GM18505 (cell line): ENCODE results near the gene IQGAP1.
"Not testable (repeated sequence)": the region's sequence is repeated elsewhere in the genome, so short reads cannot be mapped to it uniquely, and the experiment has no call there.

Experiments used
- ATAC-seq: cut with Tn5 transposase; IDR thresholded peaks from one replicate; pipeline ENCODE4 v1.9.1; 2021; ENCODE audit not compliant: unreplicated experiment
- POLR2A ChIP-seq: IDR thresholded peaks from 4 replicates; pipeline ENCODE4 v1.6.1; 2011; ENCODE audit warnings: borderline replicate concordance; ENCODE audit not compliant: insufficient read depth, insufficient read length; ENCODE audit errors: extremely low read depth

IQGAP1 gene

DNA sequence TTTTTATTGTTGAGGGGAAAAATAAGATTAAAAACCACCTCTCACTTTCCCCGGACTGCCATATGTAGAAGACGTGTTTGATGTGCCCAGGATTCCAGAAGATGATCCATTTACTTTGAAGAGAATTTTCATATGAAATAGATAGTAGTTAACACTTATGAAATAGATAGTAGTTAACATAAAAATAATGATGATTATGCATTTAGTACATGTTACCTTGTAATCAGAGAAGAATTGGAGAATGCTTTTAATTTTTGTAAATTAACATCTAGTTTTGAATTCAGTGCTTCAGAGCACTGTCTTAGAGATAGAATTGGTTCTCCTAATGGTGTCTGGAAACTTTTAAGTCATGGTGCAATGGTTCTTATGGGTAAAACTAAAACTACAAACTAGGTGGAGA lies 95.6 kb downstream of the IQGAP1 start:
- no peak for ATAC-seq
- no peak for TF ChIP-seq POLR2A

DNA sequence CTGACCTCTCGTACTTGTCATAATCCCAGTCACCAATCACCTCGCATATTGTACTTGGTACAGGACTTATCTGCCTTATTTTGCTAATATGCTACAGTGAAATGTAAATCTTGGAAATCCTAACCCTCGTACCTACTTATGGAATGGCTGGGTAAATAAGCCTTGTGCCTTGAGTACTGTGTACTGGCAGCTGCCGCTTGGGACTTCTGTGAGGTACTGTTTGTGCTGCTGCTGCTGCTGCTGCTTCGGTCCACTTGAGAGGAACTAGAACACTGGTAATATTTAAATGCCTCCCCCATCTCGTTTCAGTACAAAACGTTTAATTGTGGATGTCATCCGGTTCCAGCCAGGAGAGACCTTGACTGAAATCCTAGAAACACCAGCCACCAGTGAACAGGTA lies 99.1 kb downstream of the IQGAP1 start:
- no peak for TF ChIP-seq POLR2A
- ATAC-seq: no peak

DNA sequence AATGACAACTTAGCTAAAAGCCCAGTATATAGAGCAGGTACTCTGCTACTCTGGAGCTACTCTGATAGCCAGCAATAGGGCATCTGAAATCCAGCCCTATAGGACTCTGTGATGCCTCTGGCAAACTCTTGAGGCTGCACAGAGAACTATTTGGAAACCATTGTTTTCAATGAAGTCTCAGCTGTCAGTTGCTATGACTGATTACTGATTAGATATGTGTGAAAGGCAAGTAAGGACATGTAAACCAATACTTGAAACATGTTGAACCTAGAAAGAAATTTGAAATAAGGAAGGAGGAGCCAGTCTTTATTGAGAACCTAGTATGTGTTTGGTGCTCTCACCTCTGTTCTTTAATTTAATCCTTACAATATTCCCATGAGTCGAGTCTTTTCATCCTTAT lies 101.5 kb downstream of the IQGAP1 start:
- TF ChIP-seq POLR2A: no peak
- no peak for ATAC-seq

DNA sequence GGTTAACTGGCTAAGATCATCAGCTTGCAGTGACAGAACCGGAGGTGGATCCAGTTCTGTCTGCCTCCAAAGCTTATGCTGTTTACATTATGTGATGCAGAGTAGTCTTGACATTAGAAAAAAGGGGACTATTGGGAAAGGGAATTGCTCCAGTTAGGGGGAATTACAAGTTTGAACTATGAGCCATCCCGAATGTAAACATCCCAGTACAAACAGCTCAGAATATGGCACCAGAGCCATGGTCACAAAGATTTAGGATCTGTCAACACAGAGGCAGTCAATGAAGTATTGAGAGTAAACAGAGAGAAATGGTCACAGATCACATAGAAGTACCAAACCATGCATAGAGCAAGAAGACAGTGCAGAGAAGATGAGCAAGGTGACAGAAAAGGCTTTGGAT lies 101.9 kb downstream of the IQGAP1 start:
- no peak for TF ChIP-seq POLR2A
- no peak for ATAC-seq

- TF ChIP-seq POLR2A: no peak
- no peak for ATAC-seq
Measured at GRCh38 chr15:90493647-90494046, 105.6 kb downstream of the IQGAP1 start.

GRCh38 chr15:90495067-90495466 lies 107.0 kb downstream of the IQGAP1 start:
- no peak for ATAC-seq
- no peak for TF ChIP-seq POLR2A

DNA sequence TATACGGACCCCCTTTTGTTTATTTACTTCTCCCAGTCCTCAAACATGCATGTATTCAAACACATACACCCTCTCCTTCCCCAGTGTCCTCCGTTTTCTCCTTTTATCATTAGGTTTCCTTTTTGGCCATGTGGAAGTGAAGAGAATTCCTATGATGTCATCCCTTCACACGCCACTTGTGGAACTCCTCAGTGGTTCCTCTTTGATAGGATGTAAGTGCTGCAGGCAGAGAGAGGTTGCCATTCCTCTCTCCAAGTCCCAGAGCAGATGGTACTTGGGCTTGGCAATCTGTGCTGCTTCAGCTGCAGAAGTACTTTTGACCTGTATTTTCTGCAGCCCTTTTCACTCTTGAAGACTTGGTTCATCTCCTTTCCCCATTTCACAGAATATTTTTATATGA lies 108.7 kb downstream of the IQGAP1 start:
- no peak for ATAC-seq
- no peak for TF ChIP-seq POLR2A

DNA sequence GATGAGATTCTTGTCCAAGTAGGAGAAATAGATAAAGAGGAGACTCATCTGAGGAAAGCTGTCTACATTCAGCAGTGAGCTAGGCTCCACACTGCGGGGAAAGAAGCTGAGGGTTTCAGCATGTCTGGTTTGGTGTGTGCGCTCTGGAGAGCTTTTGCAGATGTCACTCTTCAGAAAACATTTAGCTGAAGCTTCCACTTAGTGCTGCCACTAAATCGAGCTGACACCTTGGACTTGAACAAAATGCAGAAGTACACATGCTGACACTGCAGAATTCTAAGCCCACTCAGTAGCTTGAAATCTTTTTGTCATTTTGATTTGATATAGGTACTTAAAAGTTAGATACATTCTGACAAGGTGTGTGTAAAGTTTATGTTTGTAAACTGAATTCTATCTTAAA lies 109.3 kb downstream of the IQGAP1 start:
- no peak for TF ChIP-seq POLR2A

GRCh38 chr15:90497912-90498311 lies 109.9 kb downstream of the IQGAP1 start:
- no peak for ATAC-seq

More for the DNA sequence above, 109.3 kb downstream of the IQGAP1 start:
- no peak for ATAC-seq

DNA sequence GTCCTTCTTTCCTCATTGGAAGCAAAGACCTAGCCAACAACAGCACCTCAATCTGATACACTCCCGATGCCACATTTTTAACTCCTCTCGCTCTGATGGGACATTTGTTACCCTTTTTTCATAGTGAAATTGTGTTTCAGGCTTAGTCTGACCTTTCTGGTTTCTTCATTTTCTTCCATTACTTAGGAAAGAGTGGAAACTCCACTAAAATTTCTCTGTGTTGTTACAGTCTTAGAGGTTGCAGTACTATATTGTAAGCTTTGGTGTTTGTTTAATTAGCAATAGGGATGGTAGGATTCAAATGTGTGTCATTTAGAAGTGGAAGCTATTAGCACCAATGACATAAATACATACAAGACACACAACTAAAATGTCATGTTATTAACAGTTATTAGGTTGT lies 112.1 kb downstream of the IQGAP1 start:
- no peak for ATAC-seq
- TF ChIP-seq POLR2A: no peak

More at GRCh38 chr15:90497912-90498311, 109.9 kb downstream of the IQGAP1 start:
- TF ChIP-seq POLR2A: no peak

GRCh38 chr15:90501898-90502297 lies 113.9 kb downstream of the IQGAP1 start:
- no peak for TF ChIP-seq POLR2A
- no peak for ATAC-seq

GRCh38 chr15:90510781-90511180 lies 122.7 kb downstream of the IQGAP1 start:
- ATAC-seq: not testable (repeated sequence)

GRCh38 chr15:90511211-90511618 lies 123.2 kb downstream of the IQGAP1 start:
- ATAC-seq: not testable (repeated sequence)

DNA sequence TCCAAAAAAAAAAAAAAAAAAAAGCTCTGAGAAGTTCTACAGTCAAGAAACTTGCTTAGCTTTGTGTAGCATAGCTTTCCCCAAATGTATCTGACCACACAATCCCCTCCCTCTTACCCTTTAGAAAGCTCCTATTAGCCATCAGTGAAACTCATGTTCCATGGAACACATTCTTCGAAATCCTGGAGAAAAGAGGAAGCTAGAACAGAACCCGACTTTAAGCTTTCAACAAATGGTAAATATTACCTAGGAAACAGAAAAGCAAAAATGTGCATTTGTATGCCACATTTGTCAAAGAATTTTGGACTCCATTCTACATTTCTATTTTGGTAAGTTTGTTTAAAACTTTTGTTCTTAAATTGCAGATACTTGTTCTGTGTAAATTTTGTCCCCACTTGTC lies 124.2 kb downstream of the IQGAP1 start:
- no peak for TF ChIP-seq POLR2A
- ATAC-seq: no peak

GRCh38 chr15:90512981-90513380 lies 124.9 kb downstream of the IQGAP1 start:
- ATAC-seq: no peak
- no peak for TF ChIP-seq POLR2A
